HPDE6-E6E7 (cell line): ENCODE results near the gene UMODL1.

Source experiments
- DNase-seq: peaks from one replicate; pipeline ENCODE4 v3.0.0; 2011; ENCODE audit warnings: missing footprints; ENCODE audit errors: extremely low spot score

Gene UMODL1, protein sequence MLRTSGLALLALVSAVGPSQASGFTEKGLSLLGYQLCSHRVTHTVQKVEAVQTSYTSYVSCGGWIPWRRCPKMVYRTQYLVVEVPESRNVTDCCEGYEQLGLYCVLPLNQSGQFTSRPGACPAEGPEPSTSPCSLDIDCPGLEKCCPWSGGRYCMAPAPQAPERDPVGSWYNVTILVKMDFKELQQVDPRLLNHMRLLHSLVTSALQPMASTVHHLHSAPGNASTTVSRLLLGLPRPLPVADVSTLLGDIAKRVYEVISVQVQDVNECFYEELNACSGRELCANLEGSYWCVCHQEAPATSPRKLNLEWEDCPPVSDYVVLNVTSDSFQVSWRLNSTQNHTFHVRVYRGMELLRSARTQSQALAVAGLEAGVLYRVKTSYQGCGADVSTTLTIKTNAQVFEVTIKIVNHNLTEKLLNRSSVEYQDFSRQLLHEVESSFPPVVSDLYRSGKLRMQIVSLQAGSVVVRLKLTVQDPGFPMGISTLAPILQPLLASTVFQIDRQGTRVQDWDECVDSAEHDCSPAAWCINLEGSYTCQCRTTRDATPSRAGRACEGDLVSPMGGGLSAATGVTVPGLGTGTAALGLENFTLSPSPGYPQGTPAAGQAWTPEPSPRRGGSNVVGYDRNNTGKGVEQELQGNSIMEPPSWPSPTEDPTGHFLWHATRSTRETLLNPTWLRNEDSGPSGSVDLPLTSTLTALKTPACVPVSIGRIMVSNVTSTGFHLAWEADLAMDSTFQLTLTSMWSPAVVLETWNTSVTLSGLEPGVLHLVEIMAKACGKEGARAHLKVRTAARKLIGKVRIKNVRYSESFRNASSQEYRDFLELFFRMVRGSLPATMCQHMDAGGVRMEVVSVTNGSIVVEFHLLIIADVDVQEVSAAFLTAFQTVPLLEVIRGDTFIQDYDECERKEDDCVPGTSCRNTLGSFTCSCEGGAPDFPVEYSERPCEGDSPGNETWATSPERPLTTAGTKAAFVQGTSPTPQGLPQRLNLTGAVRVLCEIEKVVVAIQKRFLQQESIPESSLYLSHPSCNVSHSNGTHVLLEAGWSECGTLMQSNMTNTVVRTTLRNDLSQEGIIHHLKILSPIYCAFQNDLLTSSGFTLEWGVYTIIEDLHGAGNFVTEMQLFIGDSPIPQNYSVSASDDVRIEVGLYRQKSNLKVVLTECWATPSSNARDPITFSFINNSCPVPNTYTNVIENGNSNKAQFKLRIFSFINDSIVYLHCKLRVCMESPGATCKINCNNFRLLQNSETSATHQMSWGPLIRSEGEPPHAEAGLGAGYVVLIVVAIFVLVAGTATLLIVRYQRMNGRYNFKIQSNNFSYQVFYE

DNA sequence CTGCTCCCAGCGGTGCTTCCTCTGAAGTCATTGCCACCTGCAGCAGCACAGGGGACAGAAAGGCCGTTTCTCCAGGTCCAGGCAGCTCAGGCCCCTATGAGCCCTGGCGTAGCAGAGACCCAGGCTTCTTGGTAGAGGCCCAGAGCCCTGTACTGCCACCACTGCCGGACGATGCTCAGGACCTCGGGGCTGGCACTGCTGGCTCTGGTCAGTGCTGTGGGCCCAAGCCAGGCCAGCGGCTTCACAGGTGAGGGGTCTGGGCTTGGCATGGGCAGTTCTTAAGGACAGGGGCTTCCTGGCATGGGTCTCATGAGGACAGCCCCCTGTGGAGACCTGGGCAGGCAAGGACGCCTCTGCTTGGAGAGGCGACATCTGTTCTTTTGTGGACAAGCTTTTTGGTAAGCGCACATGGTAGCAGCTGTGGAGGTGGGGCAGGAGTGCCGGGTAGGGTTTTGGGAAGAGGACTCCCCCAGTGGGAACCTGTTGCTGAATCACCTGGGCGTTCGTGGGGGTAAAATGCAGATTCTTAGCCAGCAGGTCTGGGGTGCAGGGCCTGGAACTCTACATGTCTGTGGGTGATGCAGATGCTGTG lies at the start of gene UMODL1:
Gene UMODL1, plus strand, starts transcription at position 172 of the 592 bp plus-strand sequence. Its CDS starts 0 bp downstream, at position 172.
- DNase-seq: no peak

GRCh38 chr21:42021371-42022090 lies 49.6 kb upstream of the UMODL1 start:
- DNase-seq: no peak

DNA sequence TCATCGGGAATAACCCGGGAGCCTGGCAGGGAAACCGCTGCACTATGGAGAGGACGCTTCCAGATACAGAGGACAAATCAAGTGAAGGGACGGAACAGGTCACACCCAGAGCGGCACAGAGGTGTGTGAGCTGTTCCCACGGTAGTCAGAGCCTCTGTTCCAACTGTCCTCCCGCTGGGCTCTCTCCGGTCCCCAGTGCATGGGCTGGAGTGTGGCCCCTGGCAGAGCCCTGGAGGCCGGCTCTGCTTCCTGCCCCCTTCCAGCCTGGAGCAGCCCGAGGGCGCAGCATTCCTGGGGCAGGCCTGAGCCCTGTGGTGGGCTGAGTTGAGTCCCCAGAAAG lies 49.1 kb upstream of the UMODL1 start:
- no peak for DNase-seq

DNA sequence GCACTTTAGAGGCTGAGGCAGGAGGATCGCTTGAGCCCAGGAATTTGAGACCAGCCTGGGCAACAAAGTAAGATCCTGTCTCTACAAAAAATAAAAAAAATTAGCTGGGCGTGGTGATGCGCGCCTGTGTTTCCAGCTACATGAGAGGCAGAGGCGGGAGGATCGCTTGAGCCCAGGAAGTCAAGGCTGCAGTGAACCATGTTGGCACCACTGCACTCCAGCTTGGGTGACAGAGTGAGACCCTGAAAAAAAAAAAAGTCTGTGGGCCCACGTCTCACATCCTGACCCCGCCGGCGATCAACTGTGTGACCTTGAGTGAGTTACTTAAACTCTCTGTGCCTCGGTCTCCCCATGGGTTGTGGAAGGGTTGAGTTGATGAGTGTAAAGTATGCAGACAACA lies 48.2 kb upstream of the UMODL1 start:
- no peak for DNase-seq

GRCh38 chr21:42025376-42026081 lies 45.6 kb upstream of the UMODL1 start:
- DNase-seq: no peak

- no peak for DNase-seq
These were observed 45.1 kb upstream of the UMODL1 start for GRCh38 chr21:42026082-42026435.

DNA sequence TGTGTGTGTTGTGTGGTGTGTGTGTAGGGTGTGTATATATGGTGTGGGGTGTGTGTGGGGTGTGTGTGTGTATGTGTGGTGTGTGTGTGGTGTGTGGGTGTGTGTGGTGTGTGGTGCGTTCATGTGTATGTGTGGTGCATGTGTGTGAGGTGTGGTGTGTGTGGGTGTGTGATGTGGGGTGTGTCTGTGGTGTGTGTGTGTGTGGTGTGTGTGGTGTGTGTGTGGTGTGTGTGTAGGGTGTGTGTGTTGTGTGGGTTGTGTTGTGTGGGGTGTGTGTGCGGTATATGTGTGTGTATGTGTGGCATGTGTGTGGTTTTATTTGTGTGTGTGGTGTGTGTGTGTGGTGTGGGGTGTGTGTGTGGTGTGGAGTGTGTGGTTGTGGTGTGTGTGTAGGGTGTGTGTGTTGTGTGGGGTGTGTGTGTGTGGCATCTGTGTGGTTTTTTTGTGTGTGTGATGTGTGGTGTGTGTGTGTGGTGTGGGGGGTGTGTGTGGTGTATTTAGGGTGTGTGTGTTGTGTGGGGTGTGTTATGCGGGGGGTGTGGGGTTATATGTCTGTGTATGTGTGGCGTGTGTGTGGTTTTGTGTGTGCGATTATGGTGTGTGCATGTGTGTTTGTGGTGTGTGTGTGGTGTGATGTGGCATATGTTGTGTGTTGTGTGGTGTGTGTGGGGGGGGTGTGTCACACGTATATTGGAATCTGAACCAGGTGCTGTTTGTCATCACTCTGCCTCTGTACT lies 43.9 kb upstream of the UMODL1 start:
- DNase-seq: no peak

GRCh38 chr21:42027822-42028765 lies 43.0 kb upstream of the UMODL1 start:
- no peak for DNase-seq

DNA sequence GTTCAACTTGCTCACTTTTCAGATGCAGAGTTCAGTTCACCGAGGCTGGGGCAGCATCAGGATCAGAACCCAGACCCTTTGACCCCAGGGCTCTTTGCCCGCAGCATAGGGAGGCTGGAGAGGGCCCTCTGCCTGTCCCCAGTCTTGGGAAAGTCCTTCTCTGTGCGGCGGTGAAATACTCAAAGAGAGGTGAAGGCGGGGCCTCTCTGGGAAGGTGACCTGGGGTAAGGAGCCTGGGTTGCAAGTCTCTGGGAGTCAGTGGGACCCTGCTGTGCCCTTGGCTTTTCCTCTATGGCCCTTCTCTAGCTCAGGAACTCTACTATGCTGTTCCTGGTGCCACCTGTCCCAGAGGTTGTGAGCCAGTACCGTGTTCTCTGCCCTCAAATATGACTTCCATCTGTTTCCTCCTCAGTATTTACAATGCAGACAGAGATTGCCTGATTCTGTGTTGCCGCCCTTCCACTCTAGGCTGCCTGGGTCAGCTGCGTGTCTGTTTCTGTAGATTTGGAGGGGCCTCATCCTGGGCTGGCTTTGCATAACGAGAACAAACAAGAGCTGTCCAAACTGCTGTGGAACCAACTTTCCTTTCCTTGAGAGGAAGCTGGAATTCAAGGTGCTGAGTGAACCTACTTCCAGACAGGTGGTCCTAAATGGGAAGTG lies 42.2 kb upstream of the UMODL1 start:
- DNase-seq: no peak

GRCh38 chr21:42030311-42030710 lies 40.8 kb upstream of the UMODL1 start:
- no peak for DNase-seq

DNA sequence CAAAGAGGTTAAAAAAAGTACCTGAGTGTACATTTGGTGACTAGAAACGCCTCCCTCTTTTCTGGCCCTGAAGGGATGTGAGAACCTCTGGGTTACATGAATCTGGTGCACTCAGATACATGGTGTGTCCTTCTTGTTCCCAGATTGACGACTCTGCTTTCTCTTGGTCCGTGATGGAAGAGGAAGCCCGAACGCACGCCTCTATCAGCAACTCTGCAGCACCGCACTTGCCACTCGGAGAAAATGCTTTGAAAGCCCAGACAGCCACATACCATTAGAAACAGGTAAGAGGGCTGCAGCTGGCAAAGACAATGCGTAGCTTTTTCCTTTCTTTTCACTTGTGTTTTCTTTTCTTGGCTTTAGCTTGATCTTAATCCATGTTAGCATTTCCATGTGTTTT lies 39.9 kb upstream of the UMODL1 start:
- no peak for DNase-seq

DNA sequence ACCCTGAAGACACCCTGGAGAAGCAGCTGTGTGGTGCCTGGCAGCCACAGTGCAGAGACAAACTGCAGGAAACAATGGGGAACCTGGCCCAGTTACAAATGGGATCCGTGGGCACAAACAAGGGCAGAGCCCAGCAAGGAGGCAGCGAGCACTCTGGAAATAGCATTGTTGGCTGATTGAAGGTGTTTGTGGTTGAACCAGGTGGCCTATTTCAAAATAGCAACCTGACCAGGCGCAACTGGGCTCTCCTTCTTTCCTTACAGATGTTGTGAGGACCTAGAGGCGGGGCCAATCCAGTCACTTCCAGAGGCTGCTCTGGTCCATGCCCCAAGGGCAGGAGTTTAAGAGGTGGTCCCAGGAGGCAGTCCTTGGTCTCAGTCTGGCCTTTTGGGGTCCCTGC lies 39.3 kb upstream of the UMODL1 start:
- DNase-seq: no peak

DNA sequence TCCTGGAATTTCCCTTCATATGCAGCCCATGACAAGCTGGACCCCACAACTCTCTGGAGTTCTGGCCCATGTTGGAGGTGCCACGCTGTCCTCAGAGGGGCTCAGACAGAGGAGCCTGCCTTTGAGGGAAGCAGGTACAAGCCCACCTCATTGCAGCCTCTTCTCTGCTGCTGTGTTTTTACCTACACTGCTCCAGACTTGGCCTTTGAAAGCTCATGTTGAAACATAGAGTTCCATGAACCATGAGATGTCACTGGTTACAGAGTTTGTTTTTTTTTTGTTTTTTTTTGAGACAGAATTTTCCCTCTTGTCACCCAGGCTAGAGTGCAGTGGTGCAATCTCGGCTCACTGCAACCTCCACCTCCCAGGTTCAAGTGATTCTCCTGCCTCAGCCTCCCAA lies 38.9 kb upstream of the UMODL1 start:
- DNase-seq: no peak

GRCh38 chr21:42032968-42033367 lies 38.1 kb upstream of the UMODL1 start:
- no peak for DNase-seq

DNA sequence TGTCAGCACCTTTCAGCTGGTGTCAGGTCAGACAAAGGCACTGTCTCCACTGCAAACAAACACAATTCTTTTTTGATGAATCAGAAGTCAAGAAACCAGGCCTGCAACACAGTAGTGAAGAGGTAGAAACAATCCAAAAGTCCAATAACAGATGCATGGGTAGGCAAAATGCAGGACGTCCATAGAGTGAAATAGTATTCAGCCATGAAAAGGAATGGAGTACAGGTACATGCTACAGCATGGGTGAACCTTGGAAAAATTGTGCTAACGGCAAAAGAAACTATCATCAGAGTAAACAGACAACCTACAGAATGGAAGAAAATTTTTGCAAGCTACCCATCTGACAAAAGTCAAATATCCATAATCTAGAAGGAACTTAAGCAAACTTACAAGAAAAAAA lies 34.8 kb upstream of the UMODL1 start:
- DNase-seq: no peak

- no peak for DNase-seq
These were observed 33.6 kb upstream of the UMODL1 start for GRCh38 chr21:42037516-42037915.

DNA sequence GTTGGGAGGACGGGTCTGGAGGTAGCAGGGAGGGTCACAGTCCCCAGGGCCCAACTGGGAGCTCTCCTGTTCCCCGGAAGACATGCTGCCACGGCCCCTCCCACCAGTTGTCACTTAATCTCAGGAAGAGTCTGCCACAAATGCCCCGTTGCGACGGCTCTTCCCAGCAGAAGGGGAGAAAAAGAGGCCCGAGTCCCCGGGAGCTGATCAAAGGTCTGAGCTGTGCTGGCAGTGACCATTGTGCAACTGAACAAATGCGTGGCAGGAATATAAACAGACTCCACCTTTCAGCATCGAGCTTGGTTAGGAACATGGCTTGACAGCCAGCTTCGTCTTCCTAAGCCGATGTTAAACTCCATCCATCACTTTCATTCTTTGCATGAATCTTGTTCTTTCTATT lies 33.2 kb upstream of the UMODL1 start:
- DNase-seq: no peak

DNA sequence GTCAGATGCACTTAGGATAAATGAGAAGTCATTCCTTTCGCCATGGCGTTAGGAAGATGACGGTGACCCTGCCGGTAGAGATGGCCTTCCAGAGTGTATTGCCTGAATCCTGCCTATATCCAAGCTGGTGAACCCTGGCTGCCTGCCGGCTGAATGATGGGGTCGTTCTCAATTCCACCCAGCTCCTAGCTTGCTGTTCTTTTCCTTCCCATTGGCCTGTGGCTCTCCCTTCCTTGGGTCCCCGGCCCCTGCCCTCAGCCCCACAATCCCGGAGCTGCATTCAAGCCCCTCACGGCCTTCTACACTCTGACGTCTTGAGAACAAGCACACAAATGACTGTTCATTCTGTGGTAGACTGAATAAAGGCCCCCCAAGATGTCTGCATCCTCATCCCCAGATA lies 32.7 kb upstream of the UMODL1 start:
- DNase-seq: no peak
